ENCODE measurements around the gene HDGF. TPM values are rescaled to one million over a fixed set of nuclear protein-coding genes. Genes with fewer than 3 reads are reported as not detected.
A peak's percentile ranks its signal among the peaks of the same experiment; 100 is the strongest.

Gene HDGF
- total RNA-seq, 1 experiment from 2014 or later: 310 TPM

DNA sequence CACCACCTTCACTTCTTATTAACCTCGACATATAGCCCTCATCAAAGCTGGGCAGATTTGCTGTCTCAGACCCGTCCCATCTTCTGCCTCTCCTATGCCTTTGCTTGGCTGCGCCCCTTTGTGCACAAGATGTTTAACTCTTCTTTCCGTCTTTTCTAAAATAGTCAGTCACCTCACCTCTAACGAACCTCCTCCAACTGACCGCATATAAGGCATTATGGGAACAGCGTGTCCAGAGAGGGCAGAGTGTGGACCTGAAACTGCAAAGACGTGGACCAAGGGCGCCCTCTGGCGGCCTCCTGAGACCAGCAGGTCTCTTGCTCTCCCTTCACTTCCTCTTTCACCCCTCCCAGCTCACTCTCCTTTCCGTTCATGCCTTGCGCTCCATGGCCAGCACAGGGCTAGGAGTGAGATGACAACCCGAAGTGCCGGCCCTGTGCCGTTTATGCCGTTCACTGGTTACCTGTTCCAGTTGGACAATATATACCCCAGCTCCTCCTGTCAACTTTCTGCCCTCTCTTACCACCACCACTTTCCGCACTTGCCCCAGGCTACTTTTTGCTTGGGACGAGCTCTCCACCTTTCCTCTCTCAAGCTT, 25.7 kb downstream of the HDGF start:
- Histone ChIP-seq H2BK20ac (ENCODE audit: low read depth, low read length, poor library complexity, severe bottlenecking) (no peak overlapping the region), H3K79me1 (ENCODE audit: insufficient read depth, low read depth, low read length, poor library complexity, severe bottlenecking) (peaks cover 21% of the 10 kb centered on the region), H3K27ac (ENCODE audit: insufficient read length, low read depth, low read length) (no peak overlapping the region), H3K18ac (ENCODE audit: insufficient read length, low read depth, low read length) (no peak overlapping the region), H2BK12ac (ENCODE audit: insufficient read length, low read depth, low read length) (no peak overlapping the region), H3K79me2 (ENCODE audit: insufficient read depth, low read length) (peaks cover 27% of the 10 kb centered on the region; the same call in 1 of the 2 replicates), H3K56ac (ENCODE audit: insufficient read length, low read depth, low read length) (no peak overlapping the region), H2AFZ (ENCODE audit: low read length) (no peak overlapping the region), H3K9me3 (ENCODE audit: control insufficient read depth, low read depth, low read length) (no peaks in the 10 kb centered on the region), H3K4ac (ENCODE audit: low read depth, low read length) (no peak overlapping the region), H4K8ac (replicated peaks; ENCODE audit: insufficient read length, low read depth, low read length) (no peak overlapping the region), H3K4me1 (ENCODE audit: insufficient read depth, low read length) (peaks cover 5% of the 10 kb centered on the region), H4K5ac (ENCODE audit: insufficient read length, low read depth, low read length) (no peak overlapping the region), H3K23me2 (ENCODE audit: insufficient read length, low read depth, low read length, poor library complexity, severe bottlenecking) (no peaks in the 10 kb centered on the region), H3K14ac (ENCODE audit: insufficient read depth, low read length) (no peak overlapping the region), H3K4me2 (ENCODE audit: insufficient read depth, insufficient read length, low read length) (peak overlapping the region; percentile 57), H2BK120ac (ENCODE audit: low read depth, low read length, poor library complexity, severe bottlenecking) (no peak overlapping the region), H4K91ac (ENCODE audit: insufficient read length, low read depth, low read length) (no peak overlapping the region), H2BK15ac (ENCODE audit: low read depth, low read length) (no peak overlapping the region), H3K23ac (ENCODE audit: insufficient read length, low read depth, low read length) (no peak overlapping the region), H3K27me3 (ENCODE audit: insufficient read depth, low read length) (no peaks in the 10 kb centered on the region), H4K20me1 (ENCODE audit: control insufficient read depth, insufficient read depth, insufficient read length) (peaks cover 3% of the 10 kb centered on the region), H2BK5ac (ENCODE audit: insufficient read length, low read length) (no peak overlapping the region), H3K9ac (ENCODE audit: extremely low read depth, insufficient read length, low read length) (no peak overlapping the region), H3T11ph (ENCODE audit: low read length) (no peak overlapping the region), H2AK5ac (ENCODE audit: insufficient read length, low read length) (no peak overlapping the region)
- Mint-ChIP-seq H3K4me1 (peaks cover 10 to 14% of the 10 kb centered on the region in 2 experiments), H3K9me3 (no peaks in the 10 kb centered on the region), H3K27me3 (ENCODE audit: low read depth) (no peaks in the 10 kb centered on the region; the same call in 1 of the 2 replicates), H3K27ac (no peak overlapping the region), H3K36me3 (ENCODE audit: insufficient read depth in 1 of 3, low read depth in 3 of 3) (peaks cover 24 to 34% (median 32%) of the 10 kb centered on the region in 3 experiments), H3K4me3 (no peak overlapping the region)
- peak; percentile 90 for DNase-seq
- TF ChIP-seq, protein P1, sequence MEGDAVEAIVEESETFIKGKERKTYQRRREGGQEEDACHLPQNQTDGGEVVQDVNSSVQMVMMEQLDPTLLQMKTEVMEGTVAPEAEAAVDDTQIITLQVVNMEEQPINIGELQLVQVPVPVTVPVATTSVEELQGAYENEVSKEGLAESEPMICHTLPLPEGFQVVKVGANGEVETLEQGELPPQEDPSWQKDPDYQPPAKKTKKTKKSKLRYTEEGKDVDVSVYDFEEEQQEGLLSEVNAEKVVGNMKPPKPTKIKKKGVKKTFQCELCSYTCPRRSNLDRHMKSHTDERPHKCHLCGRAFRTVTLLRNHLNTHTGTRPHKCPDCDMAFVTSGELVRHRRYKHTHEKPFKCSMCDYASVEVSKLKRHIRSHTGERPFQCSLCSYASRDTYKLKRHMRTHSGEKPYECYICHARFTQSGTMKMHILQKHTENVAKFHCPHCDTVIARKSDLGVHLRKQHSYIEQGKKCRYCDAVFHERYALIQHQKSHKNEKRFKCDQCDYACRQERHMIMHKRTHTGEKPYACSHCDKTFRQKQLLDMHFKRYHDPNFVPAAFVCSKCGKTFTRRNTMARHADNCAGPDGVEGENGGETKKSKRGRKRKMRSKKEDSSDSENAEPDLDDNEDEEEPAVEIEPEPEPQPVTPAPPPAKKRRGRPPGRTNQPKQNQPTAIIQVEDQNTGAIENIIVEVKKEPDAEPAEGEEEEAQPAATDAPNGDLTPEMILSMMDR (conservative IDR thresholded peaks at IDR 0.05): peak; percentile 99
- WGBS (ENCODE audit: extremely low coverage, insufficient read length, low lambda C conversion rate): no CpG with 5 or more reads among the region's 18 CpGs
